Measurements from ENCODE around the gene SIRPD. TPM values are rescaled to one million over a fixed set of nuclear protein-coding genes. Genes with fewer than 3 reads are reported as not detected.

Gene SIRPD
- total and polyA plus RNA-seq, 2 of the 8 experiments (the other 6 are each of a cell fraction or from before 2014, with no cell fraction given): not detected

DNA sequence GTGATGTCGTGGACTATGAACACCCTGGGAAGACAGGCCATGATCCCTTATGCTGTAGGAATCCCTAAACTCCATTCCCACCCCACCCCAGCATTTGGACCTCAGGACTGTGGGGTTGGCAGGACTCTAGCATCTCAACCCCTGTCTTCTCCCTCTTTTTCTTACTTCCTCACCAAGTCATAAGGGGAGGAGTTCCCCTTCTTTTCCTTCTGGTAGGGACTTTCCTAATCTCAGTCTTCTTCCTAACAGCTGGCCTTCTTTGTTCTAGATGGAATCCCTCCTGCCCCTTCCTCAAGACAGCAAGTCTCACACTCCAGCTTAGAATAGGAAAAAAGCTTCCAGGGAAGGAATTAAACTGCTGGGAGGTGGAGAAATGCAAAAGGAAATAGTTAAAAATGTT, 64.0 kb downstream of the SIRPD start:
- Histone ChIP-seq H3K27me3 (replicated peaks in 1 of 4; ENCODE audit: control insufficient read depth in 3 of 4, extremely low read depth in 1 of 4, insufficient read depth in 3 of 4, low read length in 3 of 4) (peaks cover 0 to 4% (median 1%) of the 10 kb centered on the region in 4 experiments; a peak in 2 of 7 replicates), H3K14ac (ENCODE audit: insufficient read length) (no peak overlapping the region), H4K20me1 (replicated peaks in 1 of 2; ENCODE audit: control insufficient read depth in 1 of 2, insufficient read depth in 2 of 2, low read length in 2 of 2) (no peaks in the 10 kb centered on the region), H3K23ac (ENCODE audit: insufficient read length) (no peak overlapping the region), H3K4me1 (replicated peaks in 1 of 4; ENCODE audit: control insufficient read depth in 3 of 4, insufficient read depth in 4 of 4, low read length in 3 of 4) (no peaks in the 10 kb centered on the region), H3K4me2 (ENCODE audit: insufficient read depth in 1 of 2, low read depth in 2 of 2, low read length in 2 of 2) (no peak overlapping the region), H2BK20ac (ENCODE audit: low read length) (no peak overlapping the region), H3K9ac (replicated peaks in 1 of 4; ENCODE audit: extremely low read depth in 1 of 4, low read depth in 3 of 4, low read length in 3 of 4) (no peak overlapping the region), H3K4ac (replicated peaks; ENCODE audit: insufficient read length, low read depth, low read length) (no peak overlapping the region), H2AK5ac (ENCODE audit: low read depth, low read length) (no peak overlapping the region), H3K27ac (ENCODE audit: low read depth, low read length) (no peak overlapping the region), H4K91ac (replicated peaks; ENCODE audit: insufficient read length, low read length) (no peak overlapping the region), H3K18ac (ENCODE audit: extremely low read depth, low read length) (no peak overlapping the region), H3K36me3 (ENCODE audit: control insufficient read depth in 2 of 4, insufficient read depth in 4 of 4, low read length in 3 of 4) (no peaks in the 10 kb centered on the region), H3K23me2 (ENCODE audit: low read depth, low read length) (no peaks in the 10 kb centered on the region), H2BK5ac (ENCODE audit: low read depth, low read length) (no peak overlapping the region), H3K79me1 (ENCODE audit: low read depth, low read length) (no peaks in the 10 kb centered on the region), H3K4me3 (ENCODE audit: extremely low read depth in 1 of 4, insufficient read depth in 2 of 4, low read depth in 3 of 4, low read length in 4 of 4) (no peak overlapping the region), H3K56ac (replicated peaks; ENCODE audit: insufficient read length, low read depth, low read length) (no peak overlapping the region), H4K5ac (ENCODE audit: insufficient read length, low read depth, low read length) (no peak overlapping the region), H2BK12ac (ENCODE audit: low read depth, low read length) (no peak overlapping the region), H2BK15ac (ENCODE audit: low read length) (no peak overlapping the region), H2AFZ (ENCODE audit: low read length) (0 out of 2 replicates have a peak overlapping the region, but pooled peaks have one; percentile 4), H3K9me3 (ENCODE audit: insufficient read depth in 2 of 2, low read depth in 1 of 2, low read length in 1 of 2) (no peaks in the 10 kb centered on the region), H2BK120ac (replicated peaks; ENCODE audit: low read depth, low read length) (no peak overlapping the region), H3K79me2 (ENCODE audit: control insufficient read depth in 1 of 2, insufficient read depth in 2 of 2, low read length in 2 of 2) (no peaks in the 10 kb centered on the region), H4K8ac (ENCODE audit: extremely low read depth, insufficient read depth, low read length) (no peak overlapping the region)
- ChIA-PET CTCF (ENCODE audit: partially characterized antibody) (interaction anchor here (0.9 to 4.5 kb wide), 3 partner anchors 10 to 19 kb away, joined by 3 to 31 read pairs (median 6); no protein-coding TSS in a partner anchor), POLR2A (ENCODE audit: partially characterized antibody) (no interaction called here)
- 96% methylated on average over 1 of the region's 1 CpG; no CpG with 5 or more reads in 1 of the 2 experiments for WGBS, 2 experiments (ENCODE audit: extremely low coverage in 1 of 2, insufficient coverage in 1 of 2, insufficient read length in 1 of 2, insufficient replicate concordance in 2 of 2, low coverage in 1 of 2, low lambda C conversion rate in 2 of 2, missing lambda C conversion rate in 1 of 2)
- FAIRE-seq: no peak
- DNase-seq (ENCODE audit: low read depth in 1 of 2, low spot score in 2 of 2): no peak
- TF ChIP-seq BCL11A (IDR thresholded peaks at IDR 0.05; ENCODE audit: low read depth in 2 of 2, low read length in 2 of 2): no peak
- no peak for TF ChIP-seq NANOG (IDR thresholded peaks at IDR 0.05; ENCODE audit: insufficient read depth, low read depth, low read length, poor library complexity, severe bottlenecking)
- TF ChIP-seq SP1 (IDR thresholded peaks at IDR 0.05; ENCODE audit: low read depth, low read length): no peak
- TF ChIP-seq MAFK (IDR thresholded peaks at IDR 0.05; ENCODE audit: low read depth, low read length): no peak
- TF ChIP-seq NRF1 (IDR thresholded peaks at IDR 0.05; ENCODE audit: low read depth, low read length): no peak
- TF ChIP-seq POLR2AphosphoS5 (IDR thresholded peaks at IDR 0.05; ENCODE audit: low read depth, low read length): no peak
- no peak for TF ChIP-seq BRCA1 (IDR thresholded peaks at IDR 0.05; ENCODE audit: low read depth, low read length)
- TF ChIP-seq, protein P1, sequence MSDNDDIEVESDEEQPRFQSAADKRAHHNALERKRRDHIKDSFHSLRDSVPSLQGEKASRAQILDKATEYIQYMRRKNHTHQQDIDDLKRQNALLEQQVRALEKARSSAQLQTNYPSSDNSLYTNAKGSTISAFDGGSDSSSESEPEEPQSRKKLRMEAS (IDR thresholded peaks at IDR 0.05): no peak
- no peak for TF ChIP-seq SAP30 (IDR thresholded peaks at IDR 0.05; ENCODE audit: insufficient read depth, insufficient replicate concordance, low read length)
- no peak for TF ChIP-seq RXRA (IDR thresholded peaks at IDR 0.05; ENCODE audit: insufficient read depth, low read depth, low read length)
- no peak for TF ChIP-seq SIX5 (IDR thresholded peaks at IDR 0.05; ENCODE audit: low read depth, low read length)
- TF ChIP-seq GABPA (IDR thresholded peaks at IDR 0.05; ENCODE audit: borderline replicate concordance, insufficient read depth, low read length): no peak
- TF ChIP-seq ASH2L (IDR thresholded peaks at IDR 0.05; ENCODE audit: low read length): no peak

All from H1 (cell line).